PFSK-1 (cell line): Measurements from ENCODE around the gene S1PR2.

Source experiments
- POLR2AphosphoS5 ChIP-seq: IDR thresholded peaks from 2 replicates; pipeline ENCODE4 v1.6.1; 2012; ENCODE audit warnings: low read depth, mild to moderate bottlenecking, control low read depth, low read length, moderate library complexity
- TF ChIP-seq, protein P1 (sequence below), 2 experiments: IDR thresholded peaks; 2 replicates each; pipeline versions ENCODE4 v1.6.1 to v1.8.0; 2011 to 2012; ENCODE audit warnings: low read depth in 2 of 2, low read length in 2 of 2, control low read depth in 1 of 2, inconsistent platforms in 1 of 2, mild to moderate bottlenecking in 1 of 2, moderate library complexity in 1 of 2; ENCODE audit not compliant: insufficient read depth in 1 of 2

DNA sequence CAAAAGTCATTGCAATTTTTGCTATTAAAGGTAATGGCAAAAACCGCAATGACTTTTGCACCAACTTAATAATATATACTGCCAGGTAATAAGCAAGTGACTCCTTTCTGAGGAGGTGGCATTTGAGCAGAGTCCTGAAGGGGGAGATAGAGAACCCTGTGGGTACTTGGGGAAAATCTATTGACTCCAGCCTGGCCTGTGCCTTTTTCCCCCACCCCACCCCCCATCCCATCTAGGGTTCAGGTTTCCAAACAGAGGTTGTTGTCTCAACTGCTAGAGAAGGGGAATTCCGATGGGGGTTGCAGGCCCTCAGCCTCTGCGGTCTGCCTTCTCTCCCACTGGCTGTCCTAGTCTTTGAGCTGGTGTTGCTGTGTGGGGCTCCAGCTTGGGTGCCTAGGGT lies 11.5 kb downstream of the S1PR2 start:
- no peak for TF ChIP-seq POLR2AphosphoS5
- TF ChIP-seq, protein P1, sequence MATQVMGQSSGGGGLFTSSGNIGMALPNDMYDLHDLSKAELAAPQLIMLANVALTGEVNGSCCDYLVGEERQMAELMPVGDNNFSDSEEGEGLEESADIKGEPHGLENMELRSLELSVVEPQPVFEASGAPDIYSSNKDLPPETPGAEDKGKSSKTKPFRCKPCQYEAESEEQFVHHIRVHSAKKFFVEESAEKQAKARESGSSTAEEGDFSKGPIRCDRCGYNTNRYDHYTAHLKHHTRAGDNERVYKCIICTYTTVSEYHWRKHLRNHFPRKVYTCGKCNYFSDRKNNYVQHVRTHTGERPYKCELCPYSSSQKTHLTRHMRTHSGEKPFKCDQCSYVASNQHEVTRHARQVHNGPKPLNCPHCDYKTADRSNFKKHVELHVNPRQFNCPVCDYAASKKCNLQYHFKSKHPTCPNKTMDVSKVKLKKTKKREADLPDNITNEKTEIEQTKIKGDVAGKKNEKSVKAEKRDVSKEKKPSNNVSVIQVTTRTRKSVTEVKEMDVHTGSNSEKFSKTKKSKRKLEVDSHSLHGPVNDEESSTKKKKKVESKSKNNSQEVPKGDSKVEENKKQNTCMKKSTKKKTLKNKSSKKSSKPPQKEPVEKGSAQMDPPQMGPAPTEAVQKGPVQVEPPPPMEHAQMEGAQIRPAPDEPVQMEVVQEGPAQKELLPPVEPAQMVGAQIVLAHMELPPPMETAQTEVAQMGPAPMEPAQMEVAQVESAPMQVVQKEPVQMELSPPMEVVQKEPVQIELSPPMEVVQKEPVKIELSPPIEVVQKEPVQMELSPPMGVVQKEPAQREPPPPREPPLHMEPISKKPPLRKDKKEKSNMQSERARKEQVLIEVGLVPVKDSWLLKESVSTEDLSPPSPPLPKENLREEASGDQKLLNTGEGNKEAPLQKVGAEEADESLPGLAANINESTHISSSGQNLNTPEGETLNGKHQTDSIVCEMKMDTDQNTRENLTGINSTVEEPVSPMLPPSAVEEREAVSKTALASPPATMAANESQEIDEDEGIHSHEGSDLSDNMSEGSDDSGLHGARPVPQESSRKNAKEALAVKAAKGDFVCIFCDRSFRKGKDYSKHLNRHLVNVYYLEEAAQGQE (IDR thresholded peaks at IDR 0.05; ENCODE audit: insufficient read depth in 1 of 2, low read depth in 2 of 2, low read length in 2 of 2) = no peak
